Esophagus mucosa (tissue), 1 donor: ENCODE data around the gene NETO2. TPM values are rescaled to one million over a fixed set of nuclear protein-coding genes. Genes with fewer than 3 reads are reported as not detected.
"Not testable (repeated sequence)": the region's sequence is repeated elsewhere in the genome, so short reads cannot be mapped to it uniquely, and the experiment has no call there.

ENCODE experiments used
- ATAC-seq: fragments of 200-7000 bp; cut with Tn5 transposase; one replicate; pipeline ENCODE4 v1.9.1; 2020
- total RNA-seq: library from RNA; stranded (reverse); gene quantifications from one replicate; pipeline ENCODE4 v1.2.4, GENCODE V29; 2023
- donor health status: DM: yes; HTN: yes; CAD: no.

NETO2 gene
- 12.0 TPM for total RNA-seq

GRCh38 chr16:47143677-47144558 is at the start of gene NETO2:
TSS of gene NETO2 (minus strand) at chr16:47143945. CDS start at chr16:47143612, 333 bp downstream.
- peak; percentile 74 for ATAC-seq

- ATAC-seq: no peak
These were observed 38.6 kb upstream of the NETO2 start for GRCh38 chr16:47182318-47182717.

- ATAC-seq: not testable (repeated sequence)
These were observed 37.3 kb upstream of the NETO2 start for GRCh38 chr16:47181066-47181465.

- ATAC-seq: no peak
These were observed 36.3 kb upstream of the NETO2 start for GRCh38 chr16:47180073-47180472.

- ATAC-seq: no peak
These were observed 31.4 kb upstream of the NETO2 start for GRCh38 chr16:47175152-47175551.

GRCh38 chr16:47162670-47163420 is 19.1 kb upstream of the NETO2 start:
- ATAC-seq: no peak

- no peak for ATAC-seq
These were observed 17.7 kb upstream of the NETO2 start for GRCh38 chr16:47161464-47161863.

GRCh38 chr16:47160422-47160821 is 16.7 kb upstream of the NETO2 start:
- no peak for ATAC-seq

GRCh38 chr16:47158992-47159391 is 15.2 kb upstream of the NETO2 start:
- ATAC-seq: no peak

- no peak for ATAC-seq
These were observed 13.0 kb upstream of the NETO2 start for GRCh38 chr16:47156680-47157215.

- not testable (repeated sequence) for ATAC-seq
These were observed 8.8 kb upstream of the NETO2 start for GRCh38 chr16:47152501-47152900.

GRCh38 chr16:47150067-47150466 is 6.3 kb upstream of the NETO2 start:
- ATAC-seq: no peak

GRCh38 chr16:47144559-47144877 is 773 bp upstream of the NETO2 start:
- no peak for ATAC-seq

- ATAC-seq: peak; percentile 88
These were observed 696 bp downstream of the NETO2 start for GRCh38 chr16:47142821-47143676.

- ATAC-seq: no peak
These were observed 1.3 kb downstream of the NETO2 start for GRCh38 chr16:47142486-47142820.

- peak; percentile 82 for ATAC-seq
These were observed 1.8 kb downstream of the NETO2 start for GRCh38 chr16:47141773-47142485.

- ATAC-seq: no peak
These were observed 3.1 kb downstream of the NETO2 start for GRCh38 chr16:47140686-47141085.

- no peak for ATAC-seq
These were observed 4.1 kb downstream of the NETO2 start for GRCh38 chr16:47139561-47140185.

GRCh38 chr16:47137925-47138324 is 5.8 kb downstream of the NETO2 start:
- ATAC-seq: not testable (repeated sequence)

GRCh38 chr16:47136099-47136842 is 7.5 kb downstream of the NETO2 start:
- ATAC-seq: peak; percentile 81

GRCh38 chr16:47134550-47134949 is 9.2 kb downstream of the NETO2 start:
- ATAC-seq: no peak
